ENCODE measurements around the gene HIF1AN.

HIF1AN gene

DNA sequence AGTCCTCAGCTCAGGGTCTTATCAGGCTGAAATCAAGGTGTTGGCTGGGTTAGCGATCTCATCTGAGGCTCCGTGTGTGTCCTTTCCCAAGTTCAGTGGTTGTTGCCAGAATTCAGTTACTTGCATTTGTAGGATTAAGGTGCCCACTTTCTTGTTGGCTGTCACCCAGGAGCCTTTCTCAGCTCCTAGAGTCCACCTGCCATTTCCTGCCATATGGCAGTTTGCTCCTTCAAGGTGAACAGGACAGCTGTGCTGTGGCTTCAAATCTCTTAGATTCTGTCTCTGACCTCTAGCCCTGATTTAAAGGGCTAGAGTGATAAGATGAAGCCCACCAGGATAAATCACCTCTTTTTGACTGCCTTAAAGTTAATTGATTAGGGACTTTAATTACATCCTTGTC lies 1.0 kb upstream of the HIF1AN start:
- TF ChIP-seq FOXK2 (IDR thresholded peaks at IDR 0.05) (no peak), SUZ12 (IDR thresholded peaks at IDR 0.05) (no peak), BHLHE40 (IDR thresholded peaks at IDR 0.05; ENCODE audit: borderline replicate concordance) (no peak), SP1 (IDR thresholded peaks at IDR 0.05) (no peak), FOXA1 (IDR thresholded peaks at IDR 0.05) (no peak), HDGF (IDR thresholded peaks at IDR 0.05; ENCODE audit: borderline replicate concordance) (no peak), ELF4 (IDR thresholded peaks at IDR 0.05) (no peak)
- TF ChIP-seq, protein P1, sequence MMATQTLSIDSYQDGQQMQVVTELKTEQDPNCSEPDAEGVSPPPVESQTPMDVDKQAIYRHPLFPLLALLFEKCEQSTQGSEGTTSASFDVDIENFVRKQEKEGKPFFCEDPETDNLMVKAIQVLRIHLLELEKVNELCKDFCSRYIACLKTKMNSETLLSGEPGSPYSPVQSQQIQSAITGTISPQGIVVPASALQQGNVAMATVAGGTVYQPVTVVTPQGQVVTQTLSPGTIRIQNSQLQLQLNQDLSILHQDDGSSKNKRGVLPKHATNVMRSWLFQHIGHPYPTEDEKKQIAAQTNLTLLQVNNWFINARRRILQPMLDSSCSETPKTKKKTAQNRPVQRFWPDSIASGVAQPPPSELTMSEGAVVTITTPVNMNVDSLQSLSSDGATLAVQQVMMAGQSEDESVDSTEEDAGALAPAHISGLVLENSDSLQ (IDR thresholded peaks at IDR 0.05): no peak
- ChIA-PET POLR2A (interaction anchor here (1.7 to 2.3 kb wide), 2 partner anchors 10 to 18 kb away, joined by 9 to 29 read pairs; no protein-coding TSS in a partner anchor), CTCF (interaction anchor here (0.6 to 1.4 kb wide), 5 partner anchors 16 to 209 kb away, joined by 3 to 7 read pairs (median 3); no protein-coding TSS in a partner anchor)
- no peak for DNase-seq (ENCODE audit: extremely low spot score)

DNA sequence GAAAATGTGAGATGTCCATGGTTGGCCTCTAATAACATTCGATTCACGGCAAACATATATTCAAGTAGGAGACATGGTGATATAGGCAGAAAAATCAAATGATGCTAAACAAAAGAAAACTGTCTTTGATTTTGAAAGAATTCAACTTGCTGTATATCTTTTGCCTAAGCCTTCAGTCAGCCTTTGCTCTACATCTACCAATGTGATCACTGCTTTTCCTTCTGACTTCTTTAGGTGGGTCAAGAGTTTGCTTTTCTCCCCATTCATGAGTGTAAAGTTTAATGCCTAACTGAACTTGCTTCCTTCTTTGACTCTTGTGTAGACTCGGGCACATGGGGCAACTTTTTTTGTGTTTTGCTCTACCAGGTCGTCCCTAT lies 417 bp upstream of the HIF1AN start:
- POLR2A ChIA-PET: interaction anchor here (0.7 to 2.3 kb wide), 21 partner anchors 9 to 365 kb away, joined by 3 to 29 read pairs (median 5); partner anchors contain the start of genes PAX2 and SEC31B
- no peak for TF ChIP-seq FOXM1 (IDR thresholded peaks at IDR 0.05; ENCODE audit: borderline replicate concordance)
- TF ChIP-seq, protein P1 (IDR thresholded peaks at IDR 0.05): no peak
- no peak for DNase-seq (ENCODE audit: extremely low spot score)
- CTCF ChIA-PET: interaction anchor here (0.9 to 1.4 kb wide), 4 partner anchors 9 to 208 kb away, joined by 3 to 7 read pairs (median 4); no protein-coding TSS in a partner anchor

DNA sequence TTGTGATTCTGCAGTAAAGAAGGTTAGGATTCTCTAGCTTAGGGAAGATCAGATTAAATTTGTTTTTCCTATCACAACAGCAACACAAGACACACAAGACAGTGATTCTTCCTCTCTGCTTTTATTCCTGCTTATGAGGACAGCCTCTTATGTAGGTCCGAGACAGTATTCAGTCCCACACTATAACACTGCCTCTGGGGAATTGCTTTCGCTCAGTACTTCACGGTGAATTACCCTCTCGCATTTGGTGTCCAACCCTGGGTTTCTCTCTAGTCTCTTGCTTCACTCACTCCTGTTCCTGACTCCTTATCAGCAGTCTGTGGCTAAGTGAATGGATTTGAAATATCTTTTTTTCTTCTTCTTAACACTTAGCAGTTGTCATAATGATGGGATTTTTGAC lies 1.7 kb downstream of the HIF1AN start:
- CTCF ChIA-PET: interaction anchor here (1.5 kb wide), 1 partner anchor 19 kb away, joined by 5 read pairs; no protein-coding TSS in a partner anchor
- no peak for DNase-seq (ENCODE audit: extremely low spot score)
- POLR2A ChIA-PET: interaction anchor here (1.1 kb wide), 1 partner anchor 8 kb away, joined by 3 read pairs; the partner anchor contains the start of gene NDUFB8
- no peak for TF ChIP-seq ZNF384 (IDR thresholded peaks at IDR 0.05)
- no peak for TF ChIP-seq BHLHE40 (IDR thresholded peaks at IDR 0.05; ENCODE audit: borderline replicate concordance)
- no peak for TF ChIP-seq HDGF (IDR thresholded peaks at IDR 0.05; ENCODE audit: borderline replicate concordance)
- TF ChIP-seq L3MBTL2 (conservative IDR thresholded peaks at IDR 0.05): no peak
- no peak for TF ChIP-seq ARNT (IDR thresholded peaks at IDR 0.05)
- no peak for TF ChIP-seq ELF4 (IDR thresholded peaks at IDR 0.05)

DNA sequence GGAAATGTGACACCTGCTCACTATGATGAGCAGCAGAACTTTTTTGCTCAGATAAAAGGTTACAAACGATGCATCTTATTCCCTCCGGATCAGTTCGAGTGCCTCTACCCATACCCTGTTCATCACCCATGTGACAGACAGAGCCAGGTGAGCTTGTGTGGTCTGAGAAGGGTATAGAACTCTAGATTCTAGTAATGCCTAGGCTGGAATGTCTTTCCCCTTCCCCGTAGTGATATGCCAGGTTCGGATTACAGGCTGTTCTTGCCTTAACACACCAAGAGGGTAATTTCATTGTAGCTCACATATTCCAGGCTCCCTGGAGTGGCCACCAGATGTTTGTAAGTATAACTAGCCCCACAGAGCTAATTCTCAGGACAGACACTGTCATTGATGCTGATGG lies 9.2 kb downstream of the HIF1AN start:
- ChIA-PET CTCF (interaction anchor here (1.1 to 1.3 kb wide), 2 partner anchors 9 to 199 kb away, joined by 3 to 4 read pairs; partner anchors contain the start of gene HIF1AN), POLR2A (interaction anchor here (2.5 kb wide), 1 partner anchor 9 kb away, joined by 29 read pairs; the partner anchor contains the start of gene HIF1AN)
- DNase-seq (ENCODE audit: extremely low spot score): no peak
- TF ChIP-seq ELF4 (IDR thresholded peaks at IDR 0.05): no peak

DNA sequence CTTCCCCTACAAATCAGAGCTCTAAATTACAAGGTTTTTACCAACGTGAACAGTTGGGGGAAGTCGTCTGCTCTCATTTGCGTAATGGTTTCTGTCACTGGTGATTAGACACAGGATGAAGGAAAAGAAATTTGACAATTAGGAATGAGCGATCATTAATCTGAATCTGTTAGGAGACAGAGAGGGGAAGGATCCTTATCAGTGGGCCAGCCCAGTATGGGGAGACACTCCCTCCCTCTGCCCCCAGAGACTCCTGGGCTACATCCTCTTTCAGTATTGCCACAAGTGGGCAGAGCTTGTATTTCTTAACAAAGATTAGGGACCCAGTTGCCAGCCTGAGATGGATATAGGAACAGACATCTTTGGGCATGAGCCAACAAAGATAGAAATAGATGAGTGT lies 15.5 kb downstream of the HIF1AN start:
- ChIA-PET CTCF (interaction anchor here (1.4 kb wide), 1 partner anchor 12 kb away, joined by 5 read pairs; no protein-coding TSS in a partner anchor), POLR2A (interaction anchor here (2.8 to 2.9 kb wide), 2 partner anchors 15 to 16 kb away, joined by 9 to 14 read pairs; partner anchors contain the start of gene HIF1AN)
- TF ChIP-seq FOXK2 (IDR thresholded peaks at IDR 0.05) (no peak), BHLHE40 (IDR thresholded peaks at IDR 0.05; ENCODE audit: borderline replicate concordance) (no peak), HDGF (IDR thresholded peaks at IDR 0.05; ENCODE audit: borderline replicate concordance) (no peak), ARNT (IDR thresholded peaks at IDR 0.05) (no peak), L3MBTL2 (conservative IDR thresholded peaks at IDR 0.05) (no peak), TARDBP (IDR thresholded peaks at IDR 0.05) (no peak), ZNF384 (IDR thresholded peaks at IDR 0.05) (no peak), NFRKB (IDR thresholded peaks at IDR 0.05) (no peak), ELF4 (IDR thresholded peaks at IDR 0.05) (no peak), FOXM1 (IDR thresholded peaks at IDR 0.05; ENCODE audit: borderline replicate concordance) (no peak), SUZ12 (IDR thresholded peaks at IDR 0.05) (no peak), FOXA1 (IDR thresholded peaks at IDR 0.05) (no peak), LEF1 (IDR thresholded peaks at IDR 0.05; ENCODE audit: borderline replicate concordance) (no peak), SP1 (IDR thresholded peaks at IDR 0.05) (no peak), CTBP1 (IDR thresholded peaks at IDR 0.05; ENCODE audit: borderline replicate concordance) (no peak)
- TF ChIP-seq, protein P1 (IDR thresholded peaks at IDR 0.05): no peak
- no peak for DNase-seq (ENCODE audit: extremely low spot score)

DNA sequence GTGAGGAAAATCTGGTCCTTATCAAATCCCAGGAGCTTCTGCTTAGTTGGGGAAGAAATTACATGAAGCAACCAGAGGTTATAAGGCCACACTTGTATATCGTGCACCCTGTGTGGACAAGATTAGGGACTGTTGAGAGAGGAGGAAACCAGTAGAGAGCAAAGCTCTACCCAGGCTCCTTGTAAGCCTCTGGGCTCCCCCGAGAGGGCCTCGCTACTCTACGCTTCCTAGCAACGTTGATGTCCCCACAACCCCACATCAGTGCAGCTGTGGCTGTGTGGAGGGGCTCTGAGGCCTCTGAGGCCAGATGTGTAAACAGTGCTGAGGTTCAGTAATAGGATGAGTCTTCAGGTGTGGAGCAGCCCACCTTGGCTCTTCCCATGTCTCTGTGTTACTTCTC lies 16.0 kb downstream of the HIF1AN start:
- ChIA-PET POLR2A (interaction anchor here (2.8 kb wide), 1 partner anchor 16 kb away, joined by 9 read pairs; the partner anchor contains the start of gene HIF1AN), CTCF (interaction anchor here (1.4 kb wide), 1 partner anchor 12 kb away, joined by 5 read pairs; no protein-coding TSS in a partner anchor)
- DNase-seq (ENCODE audit: extremely low spot score): no peak
- no peak for TF ChIP-seq CTBP1 (IDR thresholded peaks at IDR 0.05; ENCODE audit: borderline replicate concordance)
- TF ChIP-seq BHLHE40 (IDR thresholded peaks at IDR 0.05; ENCODE audit: borderline replicate concordance): no peak
- TF ChIP-seq FOXM1 (IDR thresholded peaks at IDR 0.05; ENCODE audit: borderline replicate concordance): no peak
- TF ChIP-seq ELF4 (IDR thresholded peaks at IDR 0.05): no peak
- no peak for TF ChIP-seq ARNT (IDR thresholded peaks at IDR 0.05)
- no peak for TF ChIP-seq L3MBTL2 (conservative IDR thresholded peaks at IDR 0.05)
- no peak for TF ChIP-seq SP1 (IDR thresholded peaks at IDR 0.05)
- no peak for TF ChIP-seq FOXK2 (IDR thresholded peaks at IDR 0.05)
- TF ChIP-seq HDGF (IDR thresholded peaks at IDR 0.05; ENCODE audit: borderline replicate concordance): no peak
- no peak for TF ChIP-seq FOXA1 (IDR thresholded peaks at IDR 0.05)
- no peak for TF ChIP-seq NFRKB (IDR thresholded peaks at IDR 0.05)
- no peak for TF ChIP-seq TARDBP (IDR thresholded peaks at IDR 0.05)
- TF ChIP-seq SUZ12 (IDR thresholded peaks at IDR 0.05): no peak
- TF ChIP-seq ZNF384 (IDR thresholded peaks at IDR 0.05): no peak
- TF ChIP-seq LEF1 (IDR thresholded peaks at IDR 0.05; ENCODE audit: borderline replicate concordance): no peak
- TF ChIP-seq, protein P1 (IDR thresholded peaks at IDR 0.05): no peak

Data from HEK293T (cell line).